Heart left ventricle (tissue), 16 donors: ENCODE results near the gene KRTAP10-8. TPM values are rescaled to one million over a fixed set of nuclear protein-coding genes. Genes with fewer than 3 reads are reported as not detected.

Experiments used
- ATAC-seq, 4 donors: fragments of 200-7000 bp; cut with Tn5 transposase; one replicate each; pipeline ENCODE4 v1.9.1; 2020 to 2022; ENCODE audit warnings: moderate library complexity in 4 of 4, mild to moderate bottlenecking in 3 of 4, moderate number of reproducible peaks in 1 of 4
- DNase-seq, 5 donors: peaks; one replicate each; pipeline ENCODE4 v3.0.0-alpha.2; 2020
- H3K27ac ChIP-seq, 12 donors: fragments of 200-600 bp; sonication (generic) in 4 of 12; one replicate each; pipeline versions ENCODE4 v1.5.0 to v1.8.0; 2016 to 2022; ENCODE audit warnings: mild to moderate bottlenecking in 2 of 12
- H3K27me3 ChIP-seq, 9 donors: fragments of 200-600 bp; sonication (generic) in 2 of 9; one replicate each; pipeline versions ENCODE4 v1.5.1 to v1.8.0; 2016 to 2022; ENCODE audit warnings: mild to moderate bottlenecking in 3 of 9
- H3K36me3 ChIP-seq, 9 donors: fragments of 200-600 bp; sonication (generic) in 2 of 9; one replicate each; pipeline versions ENCODE4 v1.5.0 to v1.8.0; 2018 to 2022; ENCODE audit warnings: mild to moderate bottlenecking in 2 of 9
- H3K4me1 ChIP-seq, 12 donors: fragments of 200-600 bp; sonication (generic) in 4 of 12; one replicate each; pipeline versions ENCODE4 v1.5.0 to v1.8.0; 2016 to 2022; ENCODE audit warnings: mild to moderate bottlenecking in 3 of 12
- H3K4me3 ChIP-seq, 12 donors: fragments of 200-600 bp; sonication (generic) in 4 of 12; one replicate each; pipeline versions ENCODE4 v1.5.0 to v1.8.0; 2017 to 2022; ENCODE audit warnings: mild to moderate bottlenecking in 9 of 12, moderate library complexity in 4 of 12
- H3K9me3 ChIP-seq, 12 donors: fragments of 200-600 bp; sonication (generic) in 4 of 12; one replicate each; pipeline versions ENCODE4 v1.5.0 to v1.8.0; 2016 to 2022; ENCODE audit warnings: mild to moderate bottlenecking in 1 of 12
- POLR2A ChIP-seq, 2 donors: fragments of 450-650 bp; IDR thresholded peaks; one replicate each; pipeline ENCODE4 v1.6.1; 2017; ENCODE audit warnings: antibody characterized with exemption in 2 of 2, mild to moderate bottlenecking in 2 of 2, moderate library complexity in 2 of 2
- WGBS, 4 donors: extraction: QIAGEN DNeasy Blood & Tissue Kit in 2 of 4; methylation state at CpG; one replicate each; pipeline versions ENCODE4 v1.1.5 to v1.1.7; 2013 to 2018; 5-methylcytosine and 5-hydroxymethylcytosine counted together
- intact Hi-C, 10 donors: fragments of 100-400 bp; cut with DNase I; formaldehyde crosslinking; loops; one replicate each; pipeline versions ENCODE4 v1.11.1 to v1.14.2; 2022
- polyA plus RNA-seq, 2 donors: library from polyadenylated mRNA; stranded (reverse); fragments of 200-250 nt; gene quantifications; one replicate each; pipeline ENCODE4 v1.2.3, GENCODE V29; 2013
- total RNA-seq, 9 donors: library from RNA; depleted of rRNA in 2 of 9; stranded (reverse); fragments of >200 nt in 2 of 9; fragmentation: NEBNext Ultra II Directional in 3 of 9; extraction: Animal tissue kit (Norgen Biotek cat#: 25700) in 3 of 9; gene quantifications; one replicate each; pipeline versions ENCODE4 v1.1.0 to v1.2.4, GENCODE V29; 2016 to 2023
- TF ChIP-seq, protein P1 (sequence below), 12 donors: fragments of 200-600 bp; sonication (generic) in 4 of 12; IDR thresholded peaks; one replicate each; pipeline versions ENCODE4 v1.5.0 to v1.8.0; 2018 to 2022; ENCODE audit warnings: antibody characterized with exemption in 12 of 12, mild to moderate bottlenecking in 5 of 12
- donor health status: ischemic (EF 13 %, LVEDD 7.1; RV severe dilation, severe dysfunction).
- donor health status: healthy with polysubstance abuse.
- donor health status: DM: no; HTN: yes; CAD: no.
- donor health status: DM: no; HTN: no; CAD: no.
- donor health status: ischemic (EF 25% LVEDD 6.9; RV normal size, moderate dysfunction).
- donor health status: ischemic (EF 25% LVEDD 5.7; RV mildly dilated, moderate dysfunction).
- donor health status: healthy.
- donor health status: DM: yes; HTN: yes; CAD: no.
- donor health status: ischemic (EF 35%, LVEDD 5.7; RV mildly dilated, moderate dysfunction).
- donor health status: nonischemic (EF 11% LVEDD 7.7; RV severe dilation, severe dysfunction).
- donor health status: DM: yes; HTN: yes; CAD: no.
- donor health status: PGD.
- donor health status: ischemic (EF 29% LVEDD 5.4; RV normal size, mild dysfunction).
- donor health status: nonischemic (EF 23%, LVEDD 6.1; RV moderate dilation, normal function).

The KRTAP10-8 gene
- total and polyA plus RNA-seq, 11 donors: not detected

DNA sequence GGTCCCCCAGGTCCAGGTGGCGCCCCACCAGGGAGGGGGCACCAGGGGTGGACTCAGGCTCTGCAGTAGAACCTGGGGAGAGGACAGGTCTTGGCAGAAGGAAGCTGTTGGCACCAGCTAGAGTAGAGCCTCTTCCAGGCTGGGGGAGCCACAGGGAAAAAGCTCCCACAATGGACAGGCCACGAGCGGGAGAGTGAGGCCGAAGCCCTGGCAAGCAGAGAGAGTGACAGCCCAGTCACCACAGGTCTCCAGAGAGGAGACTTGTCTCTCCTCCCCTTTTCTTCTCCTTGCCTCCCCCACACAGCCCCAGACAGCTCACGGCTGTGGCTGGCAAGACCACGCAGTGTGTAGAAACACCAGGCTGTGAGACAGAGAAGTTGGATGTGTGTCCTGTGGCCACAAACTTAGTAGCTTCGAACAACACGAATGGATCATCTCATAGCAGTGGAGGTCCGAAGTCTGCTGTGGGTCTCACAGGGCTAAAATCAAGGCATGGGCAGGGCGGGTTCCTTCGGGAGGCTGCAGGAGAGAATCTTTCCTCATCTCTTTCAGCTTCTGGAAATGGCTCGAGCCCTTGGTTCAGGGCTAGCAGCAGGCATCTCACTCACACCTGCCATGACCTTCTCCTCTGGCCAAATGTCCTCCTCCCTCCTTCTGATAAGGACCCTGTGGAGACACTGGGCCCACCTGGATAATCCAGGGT lies 39.2 kb downstream of the KRTAP10-8 start:
- no peaks in the 10 kb centered on the region for H3K36me3 ChIP-seq
- WGBS, 4 donors: 84 to 90% (median 87%) methylated on average over 12 of the region's 12 CpGs
- peaks cover 0 to 9% (median 0%) of the 10 kb centered on the region in 9 donors for H3K27me3 ChIP-seq
- DNase-seq (no peak), ATAC-seq (no peak)
- H3K27ac ChIP-seq: no peak overlapping the region
- TF ChIP-seq, protein P1, sequence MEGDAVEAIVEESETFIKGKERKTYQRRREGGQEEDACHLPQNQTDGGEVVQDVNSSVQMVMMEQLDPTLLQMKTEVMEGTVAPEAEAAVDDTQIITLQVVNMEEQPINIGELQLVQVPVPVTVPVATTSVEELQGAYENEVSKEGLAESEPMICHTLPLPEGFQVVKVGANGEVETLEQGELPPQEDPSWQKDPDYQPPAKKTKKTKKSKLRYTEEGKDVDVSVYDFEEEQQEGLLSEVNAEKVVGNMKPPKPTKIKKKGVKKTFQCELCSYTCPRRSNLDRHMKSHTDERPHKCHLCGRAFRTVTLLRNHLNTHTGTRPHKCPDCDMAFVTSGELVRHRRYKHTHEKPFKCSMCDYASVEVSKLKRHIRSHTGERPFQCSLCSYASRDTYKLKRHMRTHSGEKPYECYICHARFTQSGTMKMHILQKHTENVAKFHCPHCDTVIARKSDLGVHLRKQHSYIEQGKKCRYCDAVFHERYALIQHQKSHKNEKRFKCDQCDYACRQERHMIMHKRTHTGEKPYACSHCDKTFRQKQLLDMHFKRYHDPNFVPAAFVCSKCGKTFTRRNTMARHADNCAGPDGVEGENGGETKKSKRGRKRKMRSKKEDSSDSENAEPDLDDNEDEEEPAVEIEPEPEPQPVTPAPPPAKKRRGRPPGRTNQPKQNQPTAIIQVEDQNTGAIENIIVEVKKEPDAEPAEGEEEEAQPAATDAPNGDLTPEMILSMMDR (IDR thresholded peaks at IDR 0.05): no peak
- TF ChIP-seq POLR2A (IDR thresholded peaks at IDR 0.05): no peak
- intact Hi-C loops: no loop called here
- H3K4me3 ChIP-seq: no peak overlapping the region
- no peaks in the 10 kb centered on the region for H3K4me1 ChIP-seq
- H3K9me3 ChIP-seq: peaks cover 0 to 6% (median under 1%) of the 10 kb centered on the region in 12 donors

DNA sequence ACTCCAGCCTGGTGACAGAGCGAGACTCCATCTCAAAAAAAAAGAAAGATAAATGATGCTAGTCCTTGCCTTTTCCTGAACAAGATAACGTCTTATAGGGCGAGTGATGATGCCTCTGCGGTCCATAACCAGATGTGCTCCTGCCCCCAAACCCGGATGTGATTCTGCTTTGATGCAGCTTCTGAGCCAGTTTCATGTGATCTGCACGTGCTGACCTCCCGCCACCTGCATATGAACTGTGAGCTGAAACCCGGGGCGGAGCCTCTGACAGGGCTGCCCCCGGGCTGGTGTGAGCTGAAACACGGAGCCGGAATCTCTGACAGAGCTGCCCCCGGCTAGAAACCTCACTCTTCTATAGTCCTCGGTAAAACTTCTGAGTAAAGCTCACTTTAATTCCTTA lies 41.2 kb downstream of the KRTAP10-8 start:
- WGBS, 4 donors: 55 to 74% (median 66%) methylated on average over 14 of the region's 14 CpGs
- no peak for ATAC-seq
- intact Hi-C loops: no loop called here
- Histone ChIP-seq H3K9me3 (peaks cover 0 to 17% (median 4%) of the 10 kb centered on the region in 12 donors), H3K4me3 (no peak overlapping the region), H3K36me3 (no peaks in the 10 kb centered on the region), H3K4me1 (no peaks in the 10 kb centered on the region), H3K27ac (no peak overlapping the region), H3K27me3 (peaks cover 0 to 4% (median 0%) of the 10 kb centered on the region in 9 donors)
- TF ChIP-seq POLR2A (IDR thresholded peaks at IDR 0.05): no peak
- TF ChIP-seq, protein P1 (IDR thresholded peaks at IDR 0.05): no peak
- DNase-seq: no peak

DNA sequence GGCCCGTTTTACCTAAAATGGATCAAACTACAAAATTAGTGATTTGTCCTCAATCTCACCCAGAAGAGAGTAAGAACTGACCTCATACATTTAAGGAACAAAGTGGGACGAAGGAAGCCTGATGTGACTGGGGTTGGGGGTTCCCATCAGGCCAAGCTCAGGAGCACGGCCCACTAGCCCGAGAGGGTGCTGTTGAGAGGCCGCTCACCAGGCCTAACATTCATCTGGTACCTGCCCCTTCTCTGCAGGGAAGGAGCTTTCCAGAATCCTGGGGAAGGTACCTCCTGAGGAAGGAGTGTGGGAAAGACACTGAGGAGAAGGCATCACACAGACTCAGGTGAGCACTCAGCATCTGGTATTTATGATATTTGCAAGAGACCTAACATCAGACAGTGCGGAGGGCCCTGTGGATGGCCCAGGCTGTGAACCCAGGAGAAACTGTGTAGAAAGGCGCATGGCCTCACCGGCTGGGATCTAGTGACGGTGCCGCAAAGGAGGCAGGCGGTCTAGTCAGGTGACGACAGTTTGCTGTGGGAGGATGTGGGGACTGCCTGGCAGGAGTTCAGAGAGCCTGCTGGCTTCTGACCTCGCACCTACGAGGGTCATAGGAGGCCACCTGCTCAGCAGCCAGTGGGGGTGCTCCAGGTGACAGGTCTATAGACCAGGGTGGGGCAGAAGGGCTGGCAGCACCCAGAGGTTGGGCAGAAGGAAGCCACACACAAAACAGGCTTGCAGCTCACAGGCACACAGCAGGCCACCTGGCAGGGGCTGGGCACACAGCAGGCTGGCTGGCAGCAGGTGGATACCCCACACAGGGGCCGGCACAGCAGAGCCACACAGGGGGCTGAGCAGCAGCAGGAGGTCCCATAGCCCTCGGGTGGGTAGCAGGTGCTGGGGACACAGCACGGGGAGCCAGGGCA lies 42.0 kb downstream of the KRTAP10-8 start:
- intact Hi-C loops: no loop called here
- DNase-seq (peak in 1 of 5 donors; percentile 55), ATAC-seq (no peak)
- peak overlapping the region in 1 of 12 donors; percentile 49 for H3K27ac ChIP-seq
- H3K4me1 ChIP-seq: no peaks in the 10 kb centered on the region
- H3K27me3 ChIP-seq: peaks cover 0 to 8% (median 0%) of the 10 kb centered on the region in 9 donors
- peaks cover 0 to 17% (median 4%) of the 10 kb centered on the region in 12 donors for H3K9me3 ChIP-seq
- no peak overlapping the region for H3K4me3 ChIP-seq
- 73 to 76% (median 75%) methylated on average over 16 to 17 of the region's 17 CpGs for WGBS, 4 donors
- no peaks in the 10 kb centered on the region for H3K36me3 ChIP-seq
- TF ChIP-seq, protein P1 (IDR thresholded peaks at IDR 0.05): no peak
- no peak for TF ChIP-seq POLR2A (IDR thresholded peaks at IDR 0.05)
